Hepatocyte (in vitro differentiated cells): Measurements from ENCODE around the gene GRK3. TPM values are rescaled to one million over a fixed set of nuclear protein-coding genes. Genes with fewer than 3 reads are reported as not detected.

ENCODE experiments used
- DNase-seq: peaks from one replicate; pipeline ENCODE4 v3.0.0-alpha.2; 2016; ENCODE audit warnings: low spot score
- H2AFZ ChIP-seq: fragments of 200-600 bp; sonication (generic); 2 replicates; pipeline ENCODE4 v1.6.0; 2016; ENCODE audit warnings: antibody characterized with exemption, mild to moderate bottlenecking
- H3K27ac ChIP-seq: fragments of 200-600 bp; sonication (generic); 2 replicates; pipeline ENCODE4 v1.5.1; 2016; ENCODE audit warnings: mild to moderate bottlenecking
- H3K27me3 ChIP-seq: fragments of 200-600 bp; sonication (generic); 2 replicates; pipeline ENCODE4 v1.6.1; 2016
- H3K36me3 ChIP-seq: fragments of 200-600 bp; sonication (generic); replicated peaks from 2 replicates; pipeline ENCODE4 v1.5.1; 2016; ENCODE audit warnings: low read depth; ENCODE audit not compliant: insufficient read depth
- H3K4me1 ChIP-seq: fragments of 200-600 bp; sonication (generic); 2 replicates; pipeline ENCODE4 v1.5.1; 2016; ENCODE audit warnings: mild to moderate bottlenecking, moderate library complexity; ENCODE audit not compliant: insufficient read depth
- H3K4me2 ChIP-seq: fragments of 200-600 bp; sonication (generic); 2 replicates; pipeline ENCODE4 v1.6.0; 2016
- H3K4me3 ChIP-seq: fragments of 200-600 bp; sonication (generic); 2 replicates; pipeline ENCODE4 v1.5.1; 2016; ENCODE audit warnings: mild to moderate bottlenecking
- H3K79me2 ChIP-seq: fragments of 200-600 bp; sonication (generic); 2 replicates; pipeline ENCODE4 v1.6.0; 2017; ENCODE audit warnings: mild to moderate bottlenecking
- H3K9me2 ChIP-seq: fragments of 200-600 bp; sonication (generic); replicated peaks from 2 replicates; pipeline ENCODE4 v1.6.0; 2017; ENCODE audit warnings: mild to moderate bottlenecking; ENCODE audit not compliant: insufficient read depth
- H3K9me3 ChIP-seq: fragments of 200-600 bp; sonication (generic); 2 replicates; pipeline ENCODE4 v1.5.1; 2016; ENCODE audit warnings: low read depth, mild to moderate bottlenecking
- H4K20me1 ChIP-seq: fragments of 200-600 bp; sonication (generic); 2 replicates; pipeline ENCODE4 v1.6.0; 2016; ENCODE audit warnings: mild to moderate bottlenecking; ENCODE audit not compliant: insufficient read depth, poor library complexity, severe bottlenecking
- CTCF ChIP-seq: fragments of 200-600 bp; sonication (generic); IDR thresholded peaks from 2 replicates; pipeline ENCODE4 v1.5.1; 2016; ENCODE audit warnings: antibody characterized with exemption, mild to moderate bottlenecking; ENCODE audit not compliant: poor library complexity
- EZH2 ChIP-seq: fragments of 200-600 bp; sonication (generic); IDR thresholded peaks from 2 replicates; pipeline ENCODE4 v1.6.1; 2016; ENCODE audit warnings: antibody characterized with exemption, mild to moderate bottlenecking, borderline replicate concordance
- EZH2phosphoT487 ChIP-seq: fragments of 200-600 bp; sonication (generic); IDR thresholded peaks from one replicate; pipeline ENCODE4 v1.6.1; 2018; ENCODE audit warnings: antibody characterized with exemption, mild to moderate bottlenecking, low read depth, moderate library complexity; ENCODE audit not compliant: unreplicated experiment, severe bottlenecking
- WGBS: methylation state at CpG from one replicate; pipeline ENCODE4 v1.1.6; 2016; ENCODE audit warnings: low lambda C conversion rate; ENCODE audit errors: missing lambda C conversion rate; 5-methylcytosine and 5-hydroxymethylcytosine counted together
- polyA plus RNA-seq: library from polyadenylated mRNA; unstranded; fragments of >200 nt; fragmentation: Nextera tagmentation; extraction: Ambion mirVana; gene quantifications from 2 replicates; pipeline ENCODE4 v1.2.1, GENCODE V29; 2016
- total RNA-seq: library from RNA; depleted of rRNA; stranded (reverse); fragments of >200 nt; gene quantifications from 2 replicates; pipeline ENCODE4 v1.2.3, GENCODE V29; 2014

The GRK3 gene
- total and polyA plus RNA-seq, 2 experiments from 2014 or later = 1.5 to 7.1 TPM

GRCh38 chr22:25759825-25760231, 195.4 kb downstream of the GRK3 start:
- no peaks in the 10 kb centered on the region for H3K9me2 ChIP-seq
- TF ChIP-seq EZH2 (no peak), EZH2phosphoT487 (no peak), CTCF (no peak)
- H3K27me3 ChIP-seq = no peaks in the 10 kb centered on the region
- no peak overlapping the region for H3K4me2 ChIP-seq
- H3K4me3 ChIP-seq = no peak overlapping the region
- H3K4me1 ChIP-seq = peaks cover 17% of the 10 kb centered on the region
- H3K36me3 ChIP-seq = no peaks in the 10 kb centered on the region
- H3K27ac ChIP-seq = peak overlapping the region; percentile 15
- 57% methylated on average over 5 of the region's 5 CpGs for WGBS
- H4K20me1 ChIP-seq = no peaks in the 10 kb centered on the region
- no peaks in the 10 kb centered on the region for H3K79me2 ChIP-seq
- peak; percentile 45 for DNase-seq
- no peak overlapping the region for H2AFZ ChIP-seq
- no peaks in the 10 kb centered on the region for H3K9me3 ChIP-seq

- H3K36me3 ChIP-seq = no peaks in the 10 kb centered on the region
- TF ChIP-seq EZH2 (no peak), CTCF (no peak), EZH2phosphoT487 (no peak)
- no peaks in the 10 kb centered on the region for H3K9me3 ChIP-seq
- no peaks in the 10 kb centered on the region for H4K20me1 ChIP-seq
- no peak overlapping the region for H2AFZ ChIP-seq
- WGBS = 63% methylated on average over 2 of the region's 2 CpGs
- no peak overlapping the region for H3K4me3 ChIP-seq
- no peaks in the 10 kb centered on the region for H3K79me2 ChIP-seq
- no peak for DNase-seq
- H3K4me1 ChIP-seq = peaks cover 17% of the 10 kb centered on the region
- H3K4me2 ChIP-seq = no peak overlapping the region
- H3K9me2 ChIP-seq = no peaks in the 10 kb centered on the region
- H3K27ac ChIP-seq = peak overlapping the region; percentile 15
- no peaks in the 10 kb centered on the region for H3K27me3 ChIP-seq
Measured at GRCh38 chr22:25760294-25760693, 195.8 kb downstream of the GRK3 start.

GRCh38 chr22:25760848-25761595, 196.5 kb downstream of the GRK3 start:
- H3K9me2 ChIP-seq = no peaks in the 10 kb centered on the region
- H3K36me3 ChIP-seq = no peaks in the 10 kb centered on the region
- no peak overlapping the region for H3K4me3 ChIP-seq
- no peak for TF ChIP-seq CTCF
- TF ChIP-seq EZH2 = no peak
- no peak for TF ChIP-seq EZH2phosphoT487
- 91% methylated on average over 15 of the region's 15 CpGs for WGBS
- H3K9me3 ChIP-seq = no peaks in the 10 kb centered on the region
- no peaks in the 10 kb centered on the region for H3K79me2 ChIP-seq
- H3K27ac ChIP-seq = peak overlapping the region; percentile 70
- no peak overlapping the region for H2AFZ ChIP-seq
- no peaks in the 10 kb centered on the region for H3K27me3 ChIP-seq
- no peak for DNase-seq
- peaks cover 17% of the 10 kb centered on the region for H3K4me1 ChIP-seq
- H3K4me2 ChIP-seq = no peak overlapping the region
- H4K20me1 ChIP-seq = no peaks in the 10 kb centered on the region
